HG03432 (cell line): ENCODE data around the gene PHETA2.
"Not testable (repeated sequence)": the region's sequence is repeated elsewhere in the genome, so short reads cannot be mapped to it uniquely, and the experiment has no call there.

Experiments
- ATAC-seq: cut with Tn5 transposase; IDR thresholded peaks from one replicate; pipeline ENCODE4 v1.9.1; 2021; ENCODE audit warnings: mild to moderate bottlenecking, moderate library complexity; ENCODE audit not compliant: unreplicated experiment

PHETA2 gene

DNA sequence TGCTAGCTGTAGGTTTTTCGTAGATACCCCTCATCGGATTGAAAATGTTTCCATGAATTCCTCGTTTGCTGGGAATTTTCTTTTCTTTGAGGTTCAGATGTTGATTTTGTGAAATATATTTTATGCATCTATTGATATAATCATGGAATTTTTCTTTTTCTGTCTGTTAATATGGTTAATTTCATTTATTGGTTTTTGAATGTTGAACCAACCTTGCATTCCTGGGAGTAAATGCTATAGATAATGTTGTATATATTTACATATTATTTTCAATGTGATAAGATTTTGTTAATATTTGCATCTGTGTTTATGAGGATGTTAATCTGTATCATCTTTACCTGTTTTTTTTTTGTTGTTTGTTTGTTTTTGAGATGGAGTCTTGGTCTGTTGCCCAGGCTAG, 27.2 kb downstream of the PHETA2 start:
- ATAC-seq = no peak

- not testable (repeated sequence) for ATAC-seq
Measured at GRCh38 chr22:42104332-42104860, 30.3 kb downstream of the PHETA2 start.

- no peak for ATAC-seq
Measured at GRCh38 chr22:42108848-42109247, 34.8 kb downstream of the PHETA2 start.

DNA sequence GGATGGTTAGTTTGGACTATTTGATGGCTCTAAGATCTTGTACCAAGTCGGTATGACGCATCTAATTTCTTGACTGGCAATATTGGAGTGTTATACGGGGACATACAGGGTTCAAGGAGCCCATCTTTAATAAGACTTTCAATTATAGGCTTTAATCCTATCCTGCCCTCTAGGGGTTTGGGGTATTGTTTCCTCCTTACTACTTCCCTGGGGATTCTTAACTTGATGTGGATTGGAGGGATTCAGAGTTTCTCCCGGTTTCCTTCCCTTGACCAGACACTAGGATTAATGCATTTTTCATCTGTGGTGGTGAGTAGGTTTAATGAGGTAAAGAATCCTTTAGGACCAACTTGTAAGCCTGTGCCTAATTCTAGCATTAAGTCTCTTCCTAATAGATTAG, 37.8 kb downstream of the PHETA2 start:
- no peak for ATAC-seq

- not testable (repeated sequence) for ATAC-seq
Measured at GRCh38 chr22:42112793-42113192, 38.7 kb downstream of the PHETA2 start.

GRCh38 chr22:42114721-42115120, 40.7 kb downstream of the PHETA2 start:
- no peak for ATAC-seq

DNA sequence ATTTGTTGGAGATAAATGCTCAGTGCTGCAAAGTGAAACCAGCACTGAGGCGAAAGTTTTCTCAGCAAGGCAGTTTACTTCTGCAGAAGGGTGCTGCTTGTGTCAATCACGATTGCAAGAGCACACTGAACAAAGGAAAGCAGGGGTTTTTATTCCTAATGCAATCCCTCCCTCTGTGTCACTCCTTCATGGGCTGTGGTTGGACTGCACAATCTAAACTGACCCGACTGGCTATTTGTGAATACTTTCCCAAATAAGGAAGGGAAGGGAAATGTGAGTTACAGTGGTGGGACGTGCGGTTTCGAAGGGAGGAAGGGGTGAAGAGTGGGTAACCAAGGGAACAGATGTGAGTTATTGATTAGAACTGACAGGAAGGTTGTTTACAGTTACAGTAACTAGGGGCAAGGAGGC, 41.4 kb downstream of the PHETA2 start:
- not testable (repeated sequence) for ATAC-seq

- no peak for ATAC-seq
Measured at GRCh38 chr22:42116848-42117424, 42.9 kb downstream of the PHETA2 start.

DNA sequence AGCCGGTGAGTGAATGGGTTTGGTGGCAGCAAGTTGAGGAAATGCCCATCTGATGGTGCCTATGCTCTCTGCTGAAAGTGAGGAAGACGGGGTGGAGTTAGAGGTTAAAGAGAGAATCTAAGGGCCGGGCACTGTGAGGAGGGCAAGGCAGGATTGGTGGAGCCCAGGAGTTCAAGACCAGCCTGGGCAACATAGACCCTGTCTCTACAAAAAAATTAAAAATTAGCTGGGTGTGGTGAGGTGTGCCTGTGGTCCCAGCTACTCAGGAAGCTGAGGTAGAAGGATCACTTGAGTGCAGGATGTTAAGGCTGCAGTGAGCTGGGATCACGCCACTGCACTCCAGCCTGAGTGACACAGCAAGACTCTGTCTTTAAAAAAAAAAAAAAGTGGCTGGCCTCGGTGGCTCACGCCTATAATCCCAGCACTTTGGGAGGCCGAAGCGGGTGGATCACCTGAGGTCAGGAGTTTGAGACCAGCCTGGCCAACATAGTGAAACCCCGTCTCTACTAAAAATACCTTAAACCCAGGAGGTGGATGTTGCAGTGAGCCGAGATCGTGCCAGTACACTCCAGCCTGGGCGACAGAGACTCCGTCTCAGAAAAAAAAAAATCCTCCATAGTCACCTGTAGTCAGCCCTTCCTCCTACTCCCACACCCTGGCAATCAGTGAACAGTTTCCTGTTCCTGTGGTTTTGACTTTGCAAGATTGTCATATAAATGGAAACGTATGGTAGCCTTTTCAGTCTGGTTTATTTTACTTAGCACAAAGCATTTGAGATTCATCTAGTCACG, 46.4 kb downstream of the PHETA2 start:
- not testable (repeated sequence) for ATAC-seq

DNA sequence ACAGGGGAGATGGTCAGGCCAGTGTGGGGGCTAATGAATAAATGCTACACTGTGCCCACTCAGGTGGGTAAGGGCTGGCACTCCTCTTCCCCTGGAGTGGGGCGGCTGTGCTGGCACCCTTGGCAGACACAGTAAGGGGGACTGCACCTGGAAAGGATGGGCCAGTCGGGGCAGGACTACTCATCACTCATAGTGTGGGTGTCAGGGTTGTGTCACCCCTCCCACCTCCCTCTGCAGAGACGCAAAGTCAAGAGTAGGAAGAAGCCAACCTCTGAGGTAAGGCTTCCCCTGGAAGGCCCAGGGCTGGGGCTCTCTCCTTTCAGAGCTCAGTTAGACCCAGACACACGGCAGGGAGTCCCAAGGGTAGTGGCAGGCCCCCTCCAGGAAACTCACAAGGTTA, 49.5 kb downstream of the PHETA2 start:
- not testable (repeated sequence) for ATAC-seq

- ATAC-seq = no peak
Measured at GRCh38 chr22:42127606-42128005, 53.6 kb downstream of the PHETA2 start.

GRCh38 chr22:42128007-42128406, 54.0 kb downstream of the PHETA2 start:
- not testable (repeated sequence) for ATAC-seq
